HG03066 (cell line): Measurements from ENCODE around the gene VSIG4.
A peak's percentile ranks its signal among the peaks of the same experiment; 100 is the strongest.

Experiments
- ATAC-seq: cut with Tn5 transposase; IDR thresholded peaks from one replicate; pipeline ENCODE4 v1.9.1; 2021; ENCODE audit warnings: low read depth; ENCODE audit not compliant: unreplicated experiment

The VSIG4 gene

DNA sequence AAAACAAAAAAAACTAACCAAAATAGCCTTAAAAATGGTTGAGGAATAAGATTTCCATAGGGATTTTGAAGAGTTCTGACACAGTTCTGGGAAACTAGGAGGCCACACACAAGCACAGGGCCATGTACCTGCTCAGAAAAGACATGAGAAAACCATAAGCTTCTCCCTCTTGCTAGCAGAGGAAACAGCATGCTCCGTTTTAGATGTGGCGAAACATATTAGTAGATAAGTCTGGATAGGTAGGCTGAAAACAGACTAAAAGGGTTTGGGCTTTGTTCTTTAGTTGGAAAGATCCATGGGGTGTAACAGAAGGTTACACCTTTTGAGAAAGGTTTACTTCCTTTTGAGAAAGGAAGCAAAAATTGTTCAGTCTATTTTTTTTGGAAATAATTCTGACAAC is 10.9 kb downstream of the VSIG4 start:
- no peak for ATAC-seq

DNA sequence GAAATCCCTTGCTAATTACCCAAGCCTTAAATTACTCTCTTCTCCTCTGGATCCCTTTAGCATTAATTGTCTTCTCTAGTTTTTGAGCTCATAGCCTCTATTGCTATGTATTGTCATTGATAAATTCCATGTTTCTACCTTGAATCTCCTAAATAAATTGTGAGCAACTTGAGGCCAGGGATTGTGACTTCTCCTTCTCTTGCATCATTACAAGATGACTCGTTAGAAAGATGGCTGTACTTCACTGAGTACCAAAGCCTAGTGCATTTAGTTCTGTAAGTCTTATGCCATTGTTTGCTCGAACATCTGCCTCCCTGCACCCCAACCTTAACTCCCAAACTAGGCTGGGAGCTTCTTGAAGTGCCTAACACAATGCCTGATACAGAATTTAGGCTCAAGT is 15.3 kb downstream of the VSIG4 start:
- no peak for ATAC-seq

DNA sequence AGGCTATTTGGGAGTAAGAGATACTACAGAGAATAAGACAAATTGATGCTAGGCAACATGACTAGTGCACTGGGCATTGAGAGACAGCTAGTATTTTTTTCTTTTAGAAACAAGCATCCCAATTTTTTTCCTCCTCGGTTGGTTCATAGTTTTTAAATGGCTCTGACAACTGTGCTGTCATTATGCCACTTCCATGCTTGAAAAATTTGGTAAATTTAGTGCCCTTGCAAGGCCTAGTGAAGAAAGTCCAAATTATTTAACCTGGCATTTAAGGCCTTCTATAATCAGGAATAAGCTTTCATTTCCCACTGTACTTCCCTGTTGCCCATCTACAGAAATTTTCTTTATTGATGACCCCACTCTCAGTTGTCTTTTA is 15.8 kb downstream of the VSIG4 start:
- no peak for ATAC-seq

DNA sequence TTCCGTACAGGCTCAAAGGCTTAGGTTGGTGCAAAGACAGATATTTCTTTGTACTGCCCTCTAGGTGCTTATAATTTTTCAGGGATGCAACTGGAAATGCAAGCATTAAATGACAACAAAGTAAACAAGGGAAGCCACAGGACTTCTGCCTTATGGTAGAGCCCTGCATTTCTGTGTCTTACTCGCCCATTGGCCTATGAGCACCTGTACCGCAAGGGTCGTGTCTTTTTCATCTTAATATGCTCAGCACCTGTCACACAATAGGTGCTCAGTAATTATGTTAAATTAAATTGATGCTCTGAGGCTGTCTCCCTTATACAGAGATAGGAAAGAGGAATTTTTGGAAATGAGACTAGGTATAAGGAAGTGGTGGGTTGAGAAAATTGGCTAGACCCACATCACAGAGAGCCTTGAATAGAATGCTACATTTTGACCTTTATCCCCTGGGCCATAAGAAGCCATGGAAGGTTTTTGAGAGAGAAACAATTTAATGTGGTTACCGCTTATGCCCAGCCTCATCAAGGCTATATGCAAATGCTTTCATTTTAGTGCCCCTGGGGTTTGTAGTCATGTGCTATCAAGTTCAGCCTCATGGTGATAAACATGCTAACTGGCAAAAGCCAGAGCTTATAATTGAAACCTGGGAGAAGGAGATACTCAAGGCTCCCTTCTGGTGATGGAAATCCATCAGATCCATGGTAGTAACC is 16.3 kb downstream of the VSIG4 start:
- ATAC-seq: no peak

DNA sequence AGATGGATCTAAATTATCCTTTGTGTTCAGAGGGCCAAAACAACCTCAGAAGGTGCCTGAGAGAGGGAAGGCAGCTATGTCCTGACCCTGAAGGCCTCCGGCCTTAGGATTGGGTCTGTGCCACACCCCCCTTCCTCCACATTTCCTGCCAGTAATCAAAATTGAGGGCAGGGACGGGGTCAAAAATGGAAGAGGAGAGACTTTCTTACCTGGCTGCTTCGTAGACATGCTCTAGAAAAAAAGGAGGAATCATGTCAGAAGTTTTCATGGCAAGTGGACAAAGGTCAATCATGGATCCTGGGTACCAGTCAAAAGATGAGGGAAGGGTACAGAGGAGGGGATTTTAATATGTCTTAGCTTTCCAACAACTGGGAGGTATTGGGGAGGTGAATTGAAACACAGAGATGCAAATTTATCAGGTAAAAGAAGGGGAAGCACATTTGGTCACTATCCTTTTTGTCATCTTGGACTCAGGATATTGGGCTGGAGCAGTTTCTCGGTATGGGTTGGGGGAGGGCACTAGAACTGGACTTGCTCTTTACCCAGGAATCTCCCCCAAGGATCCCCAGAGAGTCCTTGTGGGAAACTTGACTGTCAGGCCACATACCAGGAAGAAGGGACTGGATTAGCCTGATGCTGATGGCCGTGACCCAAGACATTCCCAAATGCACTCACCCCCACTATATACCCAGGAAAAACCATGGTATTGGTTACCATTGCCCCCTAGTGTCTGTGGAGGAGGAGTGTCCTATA is 17.1 kb downstream of the VSIG4 start:
- ATAC-seq: no peak

DNA sequence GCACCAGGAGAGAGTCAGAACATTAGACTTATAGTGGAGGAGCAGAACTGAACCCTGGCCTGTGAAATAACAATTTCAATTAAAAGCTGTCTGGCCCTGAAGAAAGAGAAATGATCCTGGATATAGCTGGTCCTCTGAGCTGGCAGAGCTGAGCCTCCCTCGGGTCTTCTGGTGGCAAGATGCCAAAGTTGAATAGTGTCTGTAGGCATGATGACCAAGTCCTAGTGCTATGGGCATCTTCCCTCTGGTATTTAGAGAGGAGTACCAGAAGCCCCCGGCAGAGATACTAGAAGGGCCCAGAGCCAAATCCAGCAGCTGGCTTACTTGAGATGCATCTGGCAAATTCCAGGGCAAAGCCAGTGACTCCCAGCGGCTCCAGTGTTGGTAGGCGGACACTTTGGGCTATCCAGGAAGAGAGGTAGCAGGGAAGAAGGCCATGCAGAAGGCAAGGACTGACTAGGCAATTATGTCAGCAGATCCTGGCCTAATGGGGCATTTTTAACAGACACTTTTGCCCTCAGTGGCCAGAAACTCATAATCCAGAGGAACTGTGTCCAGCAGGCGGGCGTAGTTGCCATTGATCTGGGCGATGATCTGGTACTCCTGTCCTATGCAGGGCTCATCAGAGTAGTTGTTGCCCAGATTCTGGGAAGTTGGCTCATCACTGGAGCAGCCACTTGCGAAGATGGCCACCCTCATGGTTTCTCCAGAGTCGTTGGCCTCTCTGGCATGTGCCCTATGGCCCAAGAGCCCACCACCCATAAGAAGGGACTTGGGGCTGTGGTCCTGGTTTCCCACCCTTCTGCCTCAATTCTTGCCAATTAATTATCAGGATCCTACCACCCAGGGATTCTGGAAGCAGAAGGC is 17.9 kb downstream of the VSIG4 start:
- no peak for ATAC-seq

DNA sequence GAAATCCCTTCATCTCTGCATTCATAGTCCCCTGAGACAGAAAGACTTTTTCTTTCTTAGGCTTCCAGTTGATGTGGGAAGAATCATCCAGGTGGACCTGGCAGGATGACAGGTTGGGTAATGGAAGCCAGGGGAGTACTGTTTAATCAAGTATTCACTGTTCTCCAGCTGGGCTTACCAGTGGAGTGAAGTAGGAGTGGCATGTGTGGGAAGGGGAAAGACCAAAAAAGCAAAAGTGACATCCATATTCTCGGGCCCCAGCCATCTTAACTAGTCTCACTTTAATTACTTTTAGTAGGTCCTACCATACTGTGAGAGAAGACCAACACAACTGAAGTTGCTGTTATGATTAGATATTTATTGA is 18.5 kb downstream of the VSIG4 start:
- no peak for ATAC-seq

DNA sequence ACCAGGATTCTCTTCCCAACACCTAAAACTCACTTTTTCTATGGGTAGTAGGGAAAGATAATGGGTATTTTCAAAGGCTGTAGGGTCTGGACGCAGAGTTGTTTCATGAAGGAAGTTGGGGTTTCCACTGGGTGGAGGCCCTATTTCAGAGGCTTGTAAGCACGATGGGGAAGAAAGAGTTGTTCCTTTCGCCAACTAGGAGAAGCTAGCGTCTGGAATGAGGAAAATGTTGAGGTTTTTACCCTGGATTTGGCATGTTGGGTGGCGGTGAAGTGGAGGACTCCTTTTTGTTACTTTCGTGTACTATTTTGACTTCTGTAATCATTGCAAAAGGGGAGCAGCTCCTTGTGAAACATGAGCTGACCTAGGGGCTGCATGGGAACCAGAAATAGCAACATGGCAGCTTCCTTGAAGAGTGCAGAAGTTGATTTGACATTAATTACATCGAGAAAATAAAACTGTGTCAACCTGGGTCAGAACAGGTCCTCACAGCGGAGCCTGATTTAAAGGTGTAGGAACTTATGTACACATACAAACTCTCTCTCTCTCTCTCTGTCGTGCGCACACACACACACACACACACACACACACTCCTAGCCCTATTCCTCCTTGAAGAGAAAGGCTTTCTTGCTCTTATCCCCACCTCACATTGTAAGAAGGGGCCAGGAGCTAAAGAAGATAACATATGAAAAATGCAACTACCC is 19.1 kb downstream of the VSIG4 start:
- no peak for ATAC-seq

DNA sequence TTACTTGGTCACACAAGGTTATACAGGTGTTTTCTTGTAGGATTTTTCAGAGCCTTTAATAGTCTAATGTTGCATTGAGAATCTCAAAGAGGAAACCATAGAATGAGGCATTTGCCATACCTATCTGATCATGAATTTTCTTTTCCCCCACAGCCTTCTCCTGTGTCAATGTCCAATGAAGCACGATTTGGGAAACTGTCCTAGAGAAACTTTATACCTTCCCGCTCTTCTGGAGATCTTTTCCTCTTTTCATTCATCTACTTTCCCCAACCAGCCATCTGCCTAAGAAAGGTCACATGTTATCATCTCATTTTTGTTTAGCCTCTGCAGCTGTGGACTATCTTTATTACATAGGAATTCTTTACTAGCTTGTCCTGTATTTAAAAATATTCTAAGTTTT is 19.9 kb downstream of the VSIG4 start:
- no peak for ATAC-seq

DNA sequence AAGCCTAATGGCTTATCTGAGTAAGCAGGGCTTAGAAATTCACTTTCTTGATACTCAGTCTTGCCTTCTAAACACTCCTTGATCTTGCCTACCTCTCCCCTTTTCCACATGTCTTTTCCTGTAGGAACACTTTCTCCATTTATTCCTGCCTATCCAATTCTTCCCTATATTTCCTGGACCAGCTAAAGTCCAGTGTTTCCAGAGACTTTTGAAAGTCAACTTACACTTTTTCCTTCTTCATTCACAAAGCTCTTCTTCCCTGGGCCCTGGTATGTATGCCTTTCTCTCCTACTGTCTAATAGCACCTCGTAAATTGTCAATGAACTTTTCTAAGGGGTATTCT is 20.6 kb downstream of the VSIG4 start:
- no peak for ATAC-seq

DNA sequence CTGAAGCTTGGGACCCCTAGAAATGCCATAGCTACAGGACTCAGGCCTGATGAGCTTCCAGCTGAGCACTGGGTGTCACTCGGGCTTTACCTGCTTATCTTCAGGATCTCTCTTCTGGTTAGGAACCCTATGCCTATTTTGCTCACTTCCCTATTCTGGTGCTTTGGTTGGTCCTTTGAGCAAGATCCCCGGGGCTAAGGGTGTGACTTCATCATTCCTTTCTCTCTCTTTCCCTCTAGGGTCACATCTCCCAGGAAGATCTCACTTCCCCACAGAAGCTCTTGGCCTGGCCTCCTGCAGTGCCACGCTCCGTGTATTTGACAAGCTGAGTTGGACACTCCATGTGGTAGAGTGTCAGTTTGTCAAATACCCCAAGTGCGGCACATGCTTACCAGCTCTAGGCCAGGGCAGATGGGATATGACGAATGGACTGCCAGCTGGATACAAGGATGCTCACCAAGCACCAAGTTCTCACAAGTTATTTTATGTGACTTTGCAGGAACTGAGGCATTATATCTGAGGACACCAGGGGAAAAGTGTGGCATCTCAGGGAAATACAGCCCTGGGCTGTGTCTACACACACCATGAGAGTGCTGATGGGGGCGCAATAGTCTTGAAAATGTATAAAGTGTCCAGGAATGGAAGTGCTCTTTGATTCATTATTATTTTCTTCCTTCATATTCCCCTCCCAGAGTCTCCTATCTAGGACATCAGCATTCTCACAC is 21.1 kb downstream of the VSIG4 start:
- ATAC-seq: no peak

DNA sequence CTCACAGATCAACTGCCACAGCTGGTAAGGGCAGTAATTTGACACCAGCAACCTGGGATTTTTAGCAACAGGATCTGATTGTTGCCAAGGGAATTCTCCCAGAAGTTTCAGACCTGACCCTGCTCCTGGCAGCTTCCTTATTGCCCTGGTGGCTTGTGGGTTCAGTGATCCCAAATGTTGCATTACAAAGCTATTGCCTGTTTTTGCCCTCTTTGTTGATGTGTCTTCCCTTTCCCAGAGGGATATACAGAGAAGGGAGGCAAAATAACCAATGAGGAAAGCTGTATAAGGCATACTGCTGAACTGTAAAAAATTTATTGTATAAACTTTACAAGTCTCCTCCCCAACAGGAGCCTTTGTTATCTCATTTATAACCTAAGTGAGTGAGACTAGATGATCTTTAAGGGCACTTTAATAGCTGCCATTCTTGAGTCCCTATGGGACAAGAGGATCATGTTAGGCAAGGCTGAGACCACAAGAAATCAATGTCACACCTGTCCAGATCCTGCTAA is 22.2 kb downstream of the VSIG4 start:
- ATAC-seq: no peak

DNA sequence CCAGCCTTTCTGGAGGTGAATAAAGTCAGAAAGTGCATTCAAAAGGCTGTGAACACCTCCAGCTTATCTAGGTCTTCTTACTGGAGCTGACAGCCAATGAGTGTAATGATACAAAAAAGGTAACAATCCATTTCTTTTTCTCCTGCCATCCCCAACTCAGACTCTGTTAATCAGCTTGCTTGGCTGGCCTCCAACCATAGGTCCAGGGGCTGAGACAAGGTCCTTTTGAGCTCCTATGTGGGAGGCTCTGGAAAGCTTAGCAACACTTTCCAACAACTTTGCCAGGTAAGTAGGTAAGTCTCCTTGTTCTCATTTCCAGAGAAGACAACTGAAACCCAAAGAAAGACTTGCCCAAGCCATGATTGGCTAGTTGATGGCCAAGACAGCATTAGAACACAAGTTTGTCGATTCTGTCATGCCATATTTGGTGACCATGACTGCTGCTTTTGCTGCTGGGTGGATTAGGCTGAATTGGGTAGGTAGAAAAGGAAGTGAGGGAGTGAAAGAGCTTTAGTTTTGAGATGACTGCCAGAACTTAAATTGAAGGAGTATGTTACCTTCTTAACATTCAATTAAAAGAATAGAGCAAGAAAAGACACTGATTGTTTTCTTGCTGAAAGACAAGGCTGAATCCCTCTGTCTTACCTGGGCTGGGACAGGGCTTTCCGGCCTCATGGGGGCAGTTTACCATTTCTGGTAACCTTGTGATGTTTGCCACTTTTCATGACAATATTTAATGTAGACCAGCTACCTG is 22.8 kb downstream of the VSIG4 start:
- ATAC-seq: peak; percentile 30

DNA sequence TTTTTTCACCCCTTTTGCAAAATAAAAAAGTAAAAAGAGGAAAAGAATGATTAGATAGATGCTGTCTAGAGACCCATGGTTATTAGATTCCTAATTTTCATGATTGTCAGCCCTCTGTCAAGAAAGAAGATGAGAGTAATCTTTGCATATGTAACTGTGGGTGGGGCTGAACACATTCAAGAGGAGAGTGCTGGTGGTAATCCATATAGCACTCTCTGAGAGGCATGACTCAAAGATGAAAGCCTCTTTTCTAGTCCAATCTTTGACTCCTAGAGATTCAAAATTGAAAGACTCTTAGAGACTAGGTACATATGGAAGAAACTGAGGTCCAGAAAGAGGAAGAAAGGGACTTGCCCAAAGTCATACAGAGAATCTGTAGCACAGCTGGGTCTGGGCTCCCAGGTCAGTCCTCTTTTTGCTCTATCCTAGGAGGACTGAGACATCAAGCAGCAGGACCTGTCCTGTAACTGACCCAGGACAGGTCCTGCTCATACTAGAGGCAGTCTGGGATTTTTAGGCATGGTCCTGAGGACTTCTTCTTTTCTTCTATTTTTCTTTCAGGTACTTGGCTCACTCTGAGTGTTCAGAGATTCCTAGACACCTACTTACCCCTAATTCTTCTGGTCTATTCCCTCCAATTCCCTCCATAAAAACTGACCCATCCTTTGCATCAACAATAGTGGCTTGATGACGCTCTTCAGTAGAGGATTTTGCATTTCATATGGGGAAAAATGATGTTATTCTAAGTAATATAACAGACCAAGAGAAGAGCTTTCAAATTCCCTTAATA is 23.8 kb downstream of the VSIG4 start:
- no peak for ATAC-seq

DNA sequence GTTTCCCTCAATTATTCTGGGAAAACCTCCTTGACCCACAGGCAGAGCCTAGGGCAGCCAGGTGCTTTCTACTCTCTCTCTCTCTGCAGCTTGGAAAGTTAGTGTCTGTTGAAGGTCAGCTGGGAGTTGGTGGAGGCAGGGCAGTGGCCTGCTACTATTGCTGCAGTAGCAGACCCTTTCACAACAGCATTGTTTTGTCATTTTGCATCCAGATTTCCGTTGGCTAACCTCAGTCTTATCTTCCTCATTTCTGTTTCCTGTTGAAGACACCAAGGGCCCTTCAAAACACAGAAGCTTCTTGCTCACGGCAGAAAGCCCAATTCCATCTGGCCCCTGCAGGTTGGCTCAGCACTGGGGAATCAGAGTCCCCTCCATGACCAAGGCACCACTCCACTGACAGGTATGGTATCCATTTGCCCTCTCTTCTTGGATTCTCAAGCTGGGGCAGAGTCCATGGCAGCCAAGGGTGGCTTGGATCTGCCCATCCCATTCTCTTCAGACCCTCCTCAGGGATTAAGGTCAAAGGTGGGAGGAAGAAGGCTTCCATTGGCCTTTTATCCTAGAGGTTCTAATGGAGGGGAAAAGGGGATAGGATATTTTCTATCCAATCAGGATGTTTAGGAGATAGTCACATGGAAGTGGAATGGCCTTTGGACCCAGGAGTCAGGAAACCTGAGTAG is 24.6 kb downstream of the VSIG4 start:
- ATAC-seq: no peak

DNA sequence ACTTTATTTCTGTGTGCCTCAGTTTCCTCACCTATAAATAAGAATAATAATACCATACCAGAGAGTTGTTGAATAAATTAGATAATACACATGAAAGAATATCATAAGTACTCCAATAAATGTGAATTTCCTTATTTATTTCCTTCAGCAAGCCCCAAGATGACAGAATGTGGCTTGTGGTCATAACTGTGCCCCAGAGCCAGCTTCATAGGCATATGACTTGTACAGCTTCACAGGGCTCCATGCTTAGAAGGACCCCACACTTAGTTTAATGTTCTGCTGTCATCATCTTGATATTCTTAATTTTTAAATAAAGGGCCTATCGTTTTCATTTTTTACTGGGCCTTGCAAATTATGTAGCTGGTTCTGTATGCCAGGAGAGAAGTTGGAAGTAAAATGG is 25.3 kb downstream of the VSIG4 start:
- ATAC-seq: no peak

DNA sequence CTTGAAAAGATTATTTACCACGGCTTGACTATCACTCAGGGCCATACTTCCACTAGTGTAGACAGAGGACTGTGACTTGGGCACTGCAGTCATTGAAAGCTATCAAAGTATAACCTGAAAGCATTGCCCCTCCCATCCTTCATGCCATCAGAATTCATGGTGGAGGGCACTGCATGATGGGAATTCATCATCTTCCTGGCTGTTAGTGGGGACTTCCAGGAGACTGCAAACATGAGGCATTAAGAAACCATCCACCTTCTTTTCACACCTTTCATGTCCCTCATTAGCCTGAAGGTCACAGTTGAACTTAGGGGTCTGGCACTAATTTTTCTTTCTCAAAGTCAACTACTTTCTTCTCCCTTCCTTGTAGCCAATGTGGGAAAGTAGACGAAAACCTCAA is 25.8 kb downstream of the VSIG4 start:
- ATAC-seq: no peak

DNA sequence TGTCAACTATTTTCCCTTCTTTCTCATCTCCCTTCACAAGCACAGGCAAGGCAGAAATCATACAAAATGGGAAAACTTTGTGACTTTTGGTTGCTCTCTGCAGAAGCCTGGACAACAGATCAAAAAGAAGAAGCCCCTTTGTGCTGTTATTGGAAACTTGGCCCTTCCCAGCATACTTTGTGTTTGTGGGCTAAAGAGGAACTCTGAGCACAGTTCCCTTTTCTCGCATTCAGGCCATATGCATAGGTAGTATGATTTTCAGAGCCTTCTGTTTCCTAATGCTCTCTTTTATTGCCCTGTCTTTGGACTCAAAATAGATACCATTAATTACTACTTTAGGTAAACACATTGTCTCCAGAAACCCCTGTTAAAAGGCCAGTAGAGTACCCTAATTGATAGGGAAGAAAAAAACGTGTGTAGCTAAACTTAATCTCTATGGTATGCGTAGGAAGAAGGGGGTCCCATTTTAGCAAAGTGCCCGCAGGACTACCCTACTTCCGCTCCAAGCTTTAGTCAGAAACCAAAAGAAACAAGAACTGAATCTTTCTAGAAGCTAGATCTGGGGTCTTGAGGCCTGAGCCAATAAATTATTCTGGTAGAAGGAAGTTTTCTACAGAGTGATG is 26.6 kb downstream of the VSIG4 start:
- peak; percentile 22 for ATAC-seq
